Mesodermal cell (in vitro differentiated cells): Measurements from ENCODE around the gene PEPD.

Source experiments
- H3K27ac ChIP-seq: 2 replicates; pipeline ENCODE4 v1.7.0; 2013; ENCODE audit warnings: mild to moderate bottlenecking, low read depth, low read length, moderate library complexity; ENCODE audit not compliant: severe bottlenecking
- H3K36me3 ChIP-seq: 2 replicates; pipeline ENCODE4 v1.7.1; 2013; ENCODE audit warnings: mild to moderate bottlenecking, low read length, moderate library complexity; ENCODE audit not compliant: control insufficient read depth, insufficient read depth
- H3K4me1 ChIP-seq: one replicate; pipeline ENCODE4 v1.7.1; 2013; ENCODE audit warnings: mild to moderate bottlenecking, low read length; ENCODE audit not compliant: insufficient read depth, control insufficient read depth, poor library complexity, severe bottlenecking
- H3K4me3 ChIP-seq: 2 replicates; pipeline ENCODE4 v1.7.0; 2013; ENCODE audit warnings: low read length, control low read depth, mild to moderate bottlenecking; ENCODE audit not compliant: insufficient read depth, poor library complexity, severe bottlenecking; ENCODE audit errors: extremely low read depth
- H3K9me3 ChIP-seq: 2 replicates; pipeline ENCODE4 v1.7.1; 2013; ENCODE audit warnings: mild to moderate bottlenecking, low read length, moderate library complexity; ENCODE audit not compliant: control insufficient read depth
- WGBS, 2 experiments: methylation state at CpG; one replicate each; pipeline ENCODE4 v1.1.5; 2013; ENCODE audit warnings: missing lambda C conversion rate in 2 of 2; ENCODE audit not compliant: insufficient coverage in 2 of 2; 5-methylcytosine and 5-hydroxymethylcytosine counted together

PEPD gene

GRCh38 chr19:33404506-33405253, 116.9 kb downstream of the PEPD start:
- Histone ChIP-seq H3K36me3 (no peaks in the 10 kb centered on the region), H3K4me3 (no peak overlapping the region), H3K27ac (peak overlapping the region; percentile 45), H3K4me1 (no peaks in the 10 kb centered on the region), H3K9me3 (no peaks in the 10 kb centered on the region)
- 92% methylated on average over 16 to 17 of the region's 18 CpGs for WGBS, 2 experiments

- Histone ChIP-seq H3K4me1 (no peaks in the 10 kb centered on the region), H3K27ac (peak overlapping the region; percentile 45), H3K4me3 (no peak overlapping the region), H3K36me3 (no peaks in the 10 kb centered on the region), H3K9me3 (no peaks in the 10 kb centered on the region)
- WGBS, 2 experiments = 76 to 85% methylated on average over 6 of the region's 6 CpGs
Observed at GRCh38 chr19:33403973-33404304, 117.7 kb downstream of the PEPD start.

- H3K36me3 ChIP-seq = no peaks in the 10 kb centered on the region
- no peaks in the 10 kb centered on the region for H3K9me3 ChIP-seq
- no peak overlapping the region for H3K27ac ChIP-seq
- 89 to 91% methylated on average over 10 to 18 of the region's 18 CpGs for WGBS, 2 experiments
- H3K4me1 ChIP-seq = no peaks in the 10 kb centered on the region
- H3K4me3 ChIP-seq = no peak overlapping the region
Observed at GRCh38 chr19:33403221-33403972, 118.2 kb downstream of the PEPD start.

DNA sequence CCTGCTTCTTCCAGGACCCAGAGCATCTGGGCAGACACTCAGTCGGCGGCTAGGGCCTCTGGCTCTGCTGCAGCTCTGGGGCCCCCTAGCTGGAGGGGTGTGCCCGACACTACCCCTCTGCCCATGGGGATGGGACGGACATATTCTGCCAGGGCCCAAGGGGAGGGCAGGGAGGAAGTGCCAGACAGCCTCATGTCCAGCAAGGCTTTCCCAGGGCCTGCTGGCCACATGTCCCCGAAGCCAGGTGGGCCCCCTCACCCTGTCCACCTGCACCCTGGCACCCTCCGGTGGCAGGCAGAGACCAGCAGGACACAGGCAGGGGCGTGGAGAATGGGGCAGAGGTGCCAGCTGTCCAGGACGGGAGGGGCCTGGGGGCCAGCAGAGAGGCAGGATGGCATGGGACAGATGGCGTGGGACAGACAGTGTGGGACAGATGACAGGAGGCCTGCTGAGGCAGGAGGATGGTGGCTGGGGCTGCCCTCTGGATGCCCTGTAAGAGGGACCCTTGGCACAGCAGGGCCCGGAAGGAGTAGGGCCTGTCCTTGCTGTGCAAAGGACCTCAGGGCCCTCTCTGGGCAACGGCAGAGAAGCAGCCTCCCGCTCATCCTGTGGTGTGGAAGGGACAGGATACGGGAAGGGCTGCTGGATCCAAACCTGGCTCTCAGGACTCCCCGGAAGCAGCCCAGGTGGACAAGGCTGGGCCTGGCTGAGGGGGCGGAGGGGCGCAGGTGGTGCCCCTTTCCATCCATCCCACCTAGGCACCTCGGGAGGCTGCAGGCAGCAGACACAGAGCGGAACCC, 119.0 kb downstream of the PEPD start:
- no peak overlapping the region for H3K27ac ChIP-seq
- 89 to 95% methylated on average over 13 to 18 of the region's 18 CpGs for WGBS, 2 experiments
- H3K4me1 ChIP-seq = no peaks in the 10 kb centered on the region
- no peak overlapping the region for H3K4me3 ChIP-seq
- no peaks in the 10 kb centered on the region for H3K9me3 ChIP-seq
- H3K36me3 ChIP-seq = no peaks in the 10 kb centered on the region

DNA sequence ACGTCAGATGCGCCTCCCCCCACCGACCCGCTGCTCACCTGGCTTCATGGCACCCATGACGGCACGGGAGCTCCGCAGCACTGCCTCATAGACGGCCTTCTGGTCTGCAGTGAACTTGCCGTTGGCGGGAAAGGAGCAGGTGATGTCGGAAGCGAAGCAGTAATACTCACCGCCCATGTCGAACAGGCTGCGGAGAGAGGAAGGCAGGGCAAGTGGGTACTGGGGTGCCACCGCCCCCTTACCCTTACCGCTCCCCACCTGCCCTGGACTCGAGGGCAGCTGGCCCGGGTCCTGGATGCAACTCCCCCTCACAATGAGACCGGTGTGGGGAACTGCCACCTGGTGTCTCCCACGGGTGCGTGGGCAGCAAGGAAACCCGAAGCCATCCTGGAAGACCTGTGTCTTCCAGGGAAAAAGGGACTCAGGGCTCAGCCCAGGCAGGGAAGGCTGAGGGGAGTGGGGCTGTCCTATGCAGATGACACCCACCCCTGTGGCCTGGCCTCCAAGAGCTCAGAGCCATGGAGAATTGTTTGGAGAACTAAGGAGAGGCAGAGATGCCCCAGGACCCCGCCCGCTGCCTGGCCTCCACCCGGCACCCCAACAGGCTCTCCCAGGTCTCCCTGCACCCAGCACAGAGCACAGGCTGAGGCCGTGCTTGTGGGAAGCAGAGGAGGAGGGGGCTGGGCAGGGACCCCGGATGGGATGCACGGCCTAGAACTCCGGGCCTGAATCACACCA, 119.7 kb downstream of the PEPD start:
- Histone ChIP-seq H3K27ac (no peak overlapping the region), H3K9me3 (no peaks in the 10 kb centered on the region), H3K36me3 (no peaks in the 10 kb centered on the region), H3K4me3 (no peak overlapping the region), H3K4me1 (no peaks in the 10 kb centered on the region)
- 95 to 96% methylated on average over 29 to 30 of the region's 30 CpGs for WGBS, 2 experiments

- Histone ChIP-seq H3K4me1 (no peaks in the 10 kb centered on the region), H3K4me3 (no peak overlapping the region), H3K9me3 (no peaks in the 10 kb centered on the region), H3K27ac (no peak overlapping the region), H3K36me3 (no peaks in the 10 kb centered on the region)
- WGBS, 2 experiments = 90 to 94% methylated on average over 20 to 21 of the region's 24 CpGs
Observed at GRCh38 chr19:33400856-33401682, 120.5 kb downstream of the PEPD start.

- Histone ChIP-seq H3K4me3 (no peak overlapping the region), H3K4me1 (no peaks in the 10 kb centered on the region), H3K9me3 (no peaks in the 10 kb centered on the region), H3K27ac (no peak overlapping the region), H3K36me3 (no peaks in the 10 kb centered on the region)
- 90 to 93% methylated on average over 19 to 21 of the region's 22 CpGs for whole genome bisulfite sequencing, 2 experiments
Observed at GRCh38 chr19:33399745-33400681, 121.6 kb downstream of the PEPD start.

DNA sequence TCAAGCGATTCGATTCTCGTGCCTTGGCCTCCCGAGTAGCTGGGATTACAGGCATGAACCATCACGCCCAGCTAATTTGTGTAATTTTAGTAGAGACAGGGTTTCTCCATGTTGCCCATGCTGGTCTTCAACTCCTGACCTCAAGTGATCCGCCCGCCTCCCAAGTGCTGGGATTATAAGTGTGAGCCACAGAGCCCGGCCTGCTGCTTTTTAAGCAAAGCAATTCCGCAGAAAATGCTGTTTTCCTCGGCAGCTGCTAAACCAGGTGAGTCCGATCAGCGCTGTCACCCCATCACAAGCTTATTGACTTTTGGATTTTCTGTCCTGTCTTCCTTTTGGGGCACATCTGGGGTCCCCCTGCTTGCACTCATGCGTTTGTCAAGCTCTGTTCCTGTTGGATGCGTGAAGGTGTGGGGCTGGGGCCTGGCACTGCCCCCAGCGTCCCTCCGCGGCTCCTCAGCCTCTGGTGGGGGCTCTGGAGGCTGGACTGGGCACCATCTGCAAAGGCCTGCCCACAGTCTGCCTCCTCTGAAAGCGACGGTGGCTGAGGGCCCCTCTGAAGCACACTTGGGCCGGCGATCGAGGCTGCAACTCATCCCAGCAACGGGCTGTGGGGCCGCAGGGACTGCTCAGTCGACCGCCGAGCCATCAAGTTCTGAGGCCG, 122.4 kb downstream of the PEPD start:
- Histone ChIP-seq H3K9me3 (no peaks in the 10 kb centered on the region), H3K27ac (no peak overlapping the region), H3K36me3 (no peaks in the 10 kb centered on the region), H3K4me3 (no peak overlapping the region), H3K4me1 (no peaks in the 10 kb centered on the region)
- 94 to 97% methylated on average over 26 to 28 of the region's 28 CpGs for WGBS, 2 experiments
